ENCODE data around the gene ATP8B1. TPM values are rescaled to one million over a fixed set of nuclear protein-coding genes. Genes with fewer than 3 reads are reported as not detected.
A peak's percentile ranks its signal among the peaks of the same experiment; 100 is the strongest.
"Not testable (repeated sequence)": the region's sequence is repeated elsewhere in the genome, so short reads cannot be mapped to it uniquely, and the experiment has no call there.

ATP8B1 gene
- total and polyA plus RNA-seq, 2 donors (not counting 1 experiment from before 2014, with no cell fraction given) = 109 to 125 TPM

DNA sequence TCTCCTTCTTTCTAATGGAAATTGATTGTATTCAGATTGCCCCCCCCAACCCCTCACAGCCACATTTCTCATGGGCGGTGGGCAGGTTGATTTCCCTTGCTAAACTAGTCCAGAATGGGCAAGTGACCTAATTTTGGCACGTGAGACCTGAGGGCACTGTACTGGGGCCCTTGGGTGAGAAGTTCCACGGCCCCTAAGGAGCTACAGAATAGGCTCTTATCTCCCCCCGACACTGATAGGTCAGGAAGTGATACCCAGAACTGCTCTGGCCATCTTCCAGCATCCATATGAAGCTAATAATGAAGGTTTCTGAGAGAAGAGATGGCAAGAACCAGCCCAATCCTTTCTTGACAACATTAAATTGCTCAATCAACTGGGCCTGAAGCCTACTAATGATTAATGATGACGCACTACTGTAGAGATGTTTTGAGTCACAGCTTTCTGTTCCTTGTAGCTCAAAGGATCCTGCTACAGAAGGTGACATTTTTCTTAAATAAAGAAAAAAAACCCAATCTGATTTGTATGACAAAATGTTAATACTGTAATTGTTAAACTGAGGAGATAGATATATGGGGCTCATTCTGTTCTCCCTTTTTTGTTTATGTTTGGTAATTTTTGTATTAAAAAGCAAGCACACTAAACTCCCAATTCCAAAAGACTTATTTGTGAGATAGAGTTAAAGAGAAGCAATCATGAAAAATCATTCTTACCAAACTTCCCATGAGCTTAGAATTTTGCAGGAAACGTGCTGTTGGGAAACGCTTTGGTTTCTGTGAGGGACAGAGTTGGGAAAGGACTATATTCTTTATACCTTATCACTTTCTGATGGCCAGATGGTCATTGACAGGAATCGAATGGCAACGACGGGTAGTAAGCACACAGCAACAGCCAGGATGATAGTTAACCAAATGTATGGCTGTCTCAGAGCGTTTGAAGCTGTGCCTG, 153.3 kb downstream of the ATP8B1 start:
- no peak overlapping the region for H3K9ac ChIP-seq (ENCODE audit: insufficient read depth, low read length)
- H3K4me2 ChIP-seq (ENCODE audit: extremely low read depth, insufficient read depth, low read length) = peak overlapping the region; percentile 8
- TF ChIP-seq EZH2 (IDR thresholded peaks at IDR 0.05; ENCODE audit: low read length, missing control alignments) = no peak
- TF ChIP-seq, protein P1, sequence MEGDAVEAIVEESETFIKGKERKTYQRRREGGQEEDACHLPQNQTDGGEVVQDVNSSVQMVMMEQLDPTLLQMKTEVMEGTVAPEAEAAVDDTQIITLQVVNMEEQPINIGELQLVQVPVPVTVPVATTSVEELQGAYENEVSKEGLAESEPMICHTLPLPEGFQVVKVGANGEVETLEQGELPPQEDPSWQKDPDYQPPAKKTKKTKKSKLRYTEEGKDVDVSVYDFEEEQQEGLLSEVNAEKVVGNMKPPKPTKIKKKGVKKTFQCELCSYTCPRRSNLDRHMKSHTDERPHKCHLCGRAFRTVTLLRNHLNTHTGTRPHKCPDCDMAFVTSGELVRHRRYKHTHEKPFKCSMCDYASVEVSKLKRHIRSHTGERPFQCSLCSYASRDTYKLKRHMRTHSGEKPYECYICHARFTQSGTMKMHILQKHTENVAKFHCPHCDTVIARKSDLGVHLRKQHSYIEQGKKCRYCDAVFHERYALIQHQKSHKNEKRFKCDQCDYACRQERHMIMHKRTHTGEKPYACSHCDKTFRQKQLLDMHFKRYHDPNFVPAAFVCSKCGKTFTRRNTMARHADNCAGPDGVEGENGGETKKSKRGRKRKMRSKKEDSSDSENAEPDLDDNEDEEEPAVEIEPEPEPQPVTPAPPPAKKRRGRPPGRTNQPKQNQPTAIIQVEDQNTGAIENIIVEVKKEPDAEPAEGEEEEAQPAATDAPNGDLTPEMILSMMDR (conservative IDR thresholded peaks at IDR 0.05 in 1 of 2, IDR thresholded peaks at IDR 0.05 in 1 of 2; ENCODE audit: low read depth in 1 of 2, low read length in 2 of 2) = no peak
- no peak overlapping the region for H2AFZ ChIP-seq (ENCODE audit: low read length)
- peaks cover 18% of the 10 kb centered on the region for H3K36me3 ChIP-seq (ENCODE audit: control insufficient read depth, insufficient read depth, low read length)
- no peak overlapping the region for H3K4me3 ChIP-seq (replicated peaks in 1 of 4; ENCODE audit: control extremely low read depth in 1 of 4, insufficient read depth in 1 of 4, low read depth in 3 of 4, low read length in 4 of 4)
- H4K20me1 ChIP-seq (ENCODE audit: control insufficient read depth, extremely low read depth, insufficient read depth, low read length) = no peaks in the 10 kb centered on the region
- H3K27me3 ChIP-seq (ENCODE audit: control insufficient read depth, insufficient read depth, low read length) = no peaks in the 10 kb centered on the region
- DNase-seq (ENCODE audit: low read depth in 2 of 2) = peak; percentile 69 to 87
- H3K9me3 ChIP-seq (ENCODE audit: control insufficient read depth, insufficient read depth, low read depth, low read length) = no peaks in the 10 kb centered on the region
- peaks cover 5% of the 10 kb centered on the region for H3K4me1 ChIP-seq (ENCODE audit: control insufficient read depth, extremely low read depth, insufficient read depth, low read length)
- H3K27ac ChIP-seq (ENCODE audit: insufficient read depth, low read length) = peak overlapping the region; percentile 36
- H3K79me2 ChIP-seq (ENCODE audit: control insufficient read depth, insufficient read depth, low read length) = peaks cover 30% of the 10 kb centered on the region

DNA sequence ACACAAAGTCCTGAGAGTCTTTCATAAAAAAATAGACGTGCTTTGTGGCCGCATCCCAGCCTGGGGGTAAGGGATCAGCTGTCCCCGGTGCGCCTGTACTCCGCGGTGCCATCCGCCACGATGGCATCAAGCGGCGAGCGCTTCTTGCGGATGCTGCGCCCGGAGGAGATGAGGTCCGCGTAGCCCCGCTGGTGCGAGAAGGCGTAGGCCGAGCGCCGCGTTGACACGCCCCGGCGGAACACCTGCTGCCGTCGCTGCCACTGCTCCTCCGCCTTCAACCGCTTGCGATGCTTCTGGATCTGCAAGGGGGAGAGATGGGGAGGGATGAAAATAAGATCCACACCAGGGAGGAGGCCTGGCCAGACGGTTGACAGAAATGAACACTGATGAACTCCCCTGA, 154.7 kb downstream of the ATP8B1 start:
- H3K9me3 ChIP-seq (ENCODE audit: control insufficient read depth, insufficient read depth, low read depth, low read length) = no peaks in the 10 kb centered on the region
- H3K79me2 ChIP-seq (ENCODE audit: control insufficient read depth, insufficient read depth, low read length) = peaks cover 27% of the 10 kb centered on the region
- DNase-seq (ENCODE audit: low read depth in 2 of 2) = no peak
- H3K27me3 ChIP-seq (ENCODE audit: control insufficient read depth, insufficient read depth, low read length) = no peaks in the 10 kb centered on the region
- TF ChIP-seq EZH2 (IDR thresholded peaks at IDR 0.05; ENCODE audit: low read length, missing control alignments) = no peak
- TF ChIP-seq, protein P1 (conservative IDR thresholded peaks at IDR 0.05 in 1 of 2, IDR thresholded peaks at IDR 0.05 in 1 of 2; ENCODE audit: low read depth in 1 of 2, low read length in 2 of 2) = no peak
- no peak overlapping the region for H3K27ac ChIP-seq (ENCODE audit: insufficient read depth, low read length)
- H3K4me3 ChIP-seq (replicated peaks in 1 of 4; ENCODE audit: control extremely low read depth in 1 of 4, insufficient read depth in 1 of 4, low read depth in 3 of 4, low read length in 4 of 4) = no peak overlapping the region
- no peaks in the 10 kb centered on the region for H4K20me1 ChIP-seq (ENCODE audit: control insufficient read depth, extremely low read depth, insufficient read depth, low read length)
- H3K4me1 ChIP-seq (ENCODE audit: control insufficient read depth, extremely low read depth, insufficient read depth, low read length) = peaks cover 5% of the 10 kb centered on the region
- no peak overlapping the region for H2AFZ ChIP-seq (ENCODE audit: low read length)
- H3K4me2 ChIP-seq (ENCODE audit: extremely low read depth, insufficient read depth, low read length) = no peak overlapping the region
- peaks cover 16% of the 10 kb centered on the region for H3K36me3 ChIP-seq (ENCODE audit: control insufficient read depth, insufficient read depth, low read length)
- no peak overlapping the region for H3K9ac ChIP-seq (ENCODE audit: insufficient read depth, low read length)

DNA sequence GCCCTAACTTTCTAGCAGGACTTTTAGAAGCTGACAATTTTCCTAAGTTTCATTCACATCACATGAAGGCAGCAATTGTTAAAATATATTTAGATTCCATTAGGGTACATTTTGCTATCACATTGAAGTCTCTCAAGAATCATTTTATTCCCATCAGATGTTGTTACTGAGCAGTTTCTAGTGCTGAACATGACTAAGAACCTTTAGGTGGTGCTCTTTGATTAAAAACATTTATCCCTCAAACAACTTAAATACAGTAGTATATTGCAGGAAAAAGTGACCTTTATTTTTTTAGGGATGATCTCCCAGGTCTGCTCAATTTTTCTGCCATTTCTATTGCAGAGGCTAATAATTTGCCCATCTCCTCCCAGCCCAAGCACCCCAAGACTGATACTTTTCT, 158.6 kb downstream of the ATP8B1 start:
- peaks cover 12% of the 10 kb centered on the region for H3K36me3 ChIP-seq (ENCODE audit: control insufficient read depth, insufficient read depth, low read length)
- no peaks in the 10 kb centered on the region for H3K27me3 ChIP-seq (ENCODE audit: control insufficient read depth, insufficient read depth, low read length)
- H3K4me1 ChIP-seq (ENCODE audit: control insufficient read depth, extremely low read depth, insufficient read depth, low read length) = peaks cover 2% of the 10 kb centered on the region
- no peak overlapping the region for H3K4me2 ChIP-seq (ENCODE audit: extremely low read depth, insufficient read depth, low read length)
- no peak overlapping the region for H3K27ac ChIP-seq (ENCODE audit: insufficient read depth, low read length)
- H3K9me3 ChIP-seq (ENCODE audit: control insufficient read depth, insufficient read depth, low read depth, low read length) = no peaks in the 10 kb centered on the region
- peaks cover 12% of the 10 kb centered on the region for H3K79me2 ChIP-seq (ENCODE audit: control insufficient read depth, insufficient read depth, low read length)
- no peak overlapping the region for H2AFZ ChIP-seq (ENCODE audit: low read length)
- peak in 1 of 2 donors; percentile 61 for DNase-seq (ENCODE audit: low read depth in 2 of 2)
- no peak overlapping the region for H3K4me3 ChIP-seq (replicated peaks in 1 of 4; ENCODE audit: control extremely low read depth in 1 of 4, insufficient read depth in 1 of 4, low read depth in 3 of 4, low read length in 4 of 4)
- no peak overlapping the region for H3K9ac ChIP-seq (ENCODE audit: insufficient read depth, low read length)
- TF ChIP-seq EZH2 (IDR thresholded peaks at IDR 0.05; ENCODE audit: low read length, missing control alignments) = no peak
- TF ChIP-seq, protein P1 (conservative IDR thresholded peaks at IDR 0.05 in 1 of 2, IDR thresholded peaks at IDR 0.05 in 1 of 2; ENCODE audit: low read depth in 1 of 2, low read length in 2 of 2) = peak in 1 of 2 donors; percentile 23
- no peaks in the 10 kb centered on the region for H4K20me1 ChIP-seq (ENCODE audit: control insufficient read depth, extremely low read depth, insufficient read depth, low read length)

DNA sequence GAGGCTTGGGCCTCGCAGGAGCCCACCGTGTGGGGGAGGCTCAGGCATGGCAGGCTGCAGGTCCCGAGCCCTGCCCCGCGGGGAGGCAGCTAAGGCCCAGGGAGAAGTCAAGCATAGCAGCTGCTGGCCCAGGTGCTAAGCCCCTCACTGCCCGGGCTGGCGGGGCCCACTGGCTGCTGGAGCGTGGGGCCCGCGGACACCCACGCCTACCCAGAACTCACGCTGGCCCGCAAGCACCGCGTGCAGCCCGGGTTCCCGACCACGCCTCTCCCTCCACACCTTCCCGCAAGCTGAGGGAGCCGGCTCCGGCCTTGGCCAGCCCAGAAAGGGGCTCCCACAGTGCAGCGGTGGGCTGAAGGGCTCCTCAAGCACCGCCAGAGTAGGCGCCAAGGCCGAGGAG, 159.4 kb downstream of the ATP8B1 start:
- not testable (repeated sequence) for H3K36me3 ChIP-seq (ENCODE audit: control insufficient read depth, insufficient read depth, low read length); H2AFZ ChIP-seq (ENCODE audit: low read length); H3K27me3 ChIP-seq (ENCODE audit: control insufficient read depth, insufficient read depth, low read length); H3K27ac ChIP-seq (ENCODE audit: insufficient read depth, low read length); H3K9me3 ChIP-seq (ENCODE audit: control insufficient read depth, insufficient read depth, low read depth, low read length); H3K4me1 ChIP-seq (ENCODE audit: control insufficient read depth, extremely low read depth, insufficient read depth, low read length); H3K9ac ChIP-seq (ENCODE audit: insufficient read depth, low read length); H3K79me2 ChIP-seq (ENCODE audit: control insufficient read depth, insufficient read depth, low read length); H4K20me1 ChIP-seq (ENCODE audit: control insufficient read depth, extremely low read depth, insufficient read depth, low read length); DNase-seq (ENCODE audit: low read depth in 2 of 2); H3K4me3 ChIP-seq (replicated peaks in 1 of 4; ENCODE audit: control extremely low read depth in 1 of 4, insufficient read depth in 1 of 4, low read depth in 3 of 4, low read length in 4 of 4); H3K4me2 ChIP-seq (ENCODE audit: extremely low read depth, insufficient read depth, low read length)

Data from fibroblast of lung (primary cell).